GM12874 (cell line): ENCODE measurements around the gene PRKCE.

ENCODE experiments used
- CTCF ChIP-seq: IDR thresholded peaks from 2 replicates; pipeline ENCODE4 v1.5.1; 2011; ENCODE audit warnings: low read depth, mild to moderate bottlenecking, control low read depth, low read length, moderate library complexity; ENCODE audit not compliant: insufficient read depth

The PRKCE gene

GRCh38 chr2:46117994-46118393, 466.5 kb downstream of the PRKCE start:
- no peak for TF ChIP-seq CTCF

- no peak for TF ChIP-seq CTCF
Measured at GRCh38 chr2:46118656-46119371, 467.3 kb downstream of the PRKCE start.

- TF ChIP-seq CTCF, result no peak
Measured at GRCh38 chr2:46119453-46119852, 468.0 kb downstream of the PRKCE start.

GRCh38 chr2:46120792-46121555, 469.5 kb downstream of the PRKCE start:
- TF ChIP-seq CTCF, result no peak

- TF ChIP-seq CTCF, result no peak
Measured at GRCh38 chr2:46122318-46122976, 471.0 kb downstream of the PRKCE start.

- TF ChIP-seq CTCF, result no peak
Measured at GRCh38 chr2:46123013-46123412, 471.5 kb downstream of the PRKCE start.

- no peak for TF ChIP-seq CTCF
Measured at GRCh38 chr2:46125798-46126197, 474.3 kb downstream of the PRKCE start.
